Liver (tissue), 3 donors: Measurements from ENCODE around the gene DIO1.

ENCODE experiments used
- ATF3 ChIP-seq: IDR thresholded peaks from 2 replicates; pipeline ENCODE4 v1.6.1; 2016; ENCODE audit warnings: antibody characterized with exemption
- CTCF ChIP-seq: fragments of 150-350 bp; IDR thresholded peaks from 2 replicates; pipeline ENCODE4 v1.5.1; 2017; ENCODE audit warnings: improper control_type of control experiment, low read depth, low read length; ENCODE audit not compliant: missing input control
- EGR1 ChIP-seq, 2 donors: IDR thresholded peaks; 2 replicates each; pipeline ENCODE4 v1.6.1; 2016 to 2018; ENCODE audit warnings: antibody characterized with exemption in 2 of 2, low read depth in 2 of 2
- FOXA1 ChIP-seq: IDR thresholded peaks from 2 replicates; pipeline ENCODE4 v1.6.1; 2016; ENCODE audit warnings: antibody characterized with exemption
- GABPA ChIP-seq, 2 donors: IDR thresholded peaks in 1 of 2; conservative IDR thresholded peaks in 1 of 2; 2 replicates each; pipeline ENCODE4 v1.6.1; 2016; ENCODE audit warnings: antibody characterized with exemption in 2 of 2, mild to moderate bottlenecking in 1 of 2, moderate library complexity in 1 of 2
- MAX ChIP-seq: IDR thresholded peaks from 2 replicates; pipeline ENCODE4 v1.6.1; 2016; ENCODE audit warnings: antibody characterized with exemption
- RAD21 ChIP-seq, 2 donors: IDR thresholded peaks; 2 replicates each; pipeline ENCODE4 v1.6.1; 2016; ENCODE audit warnings: antibody characterized with exemption in 2 of 2, mild to moderate bottlenecking in 2 of 2
- REST ChIP-seq: IDR thresholded peaks from 2 replicates; pipeline ENCODE4 v1.6.1; 2016; ENCODE audit warnings: antibody characterized with exemption, mild to moderate bottlenecking
- SP1 ChIP-seq: IDR thresholded peaks from 2 replicates; pipeline ENCODE4 v1.6.1; 2018; ENCODE audit warnings: antibody characterized with exemption, mild to moderate bottlenecking
- TAF1 ChIP-seq: conservative IDR thresholded peaks from 2 replicates; pipeline ENCODE4 v1.6.1; 2016; ENCODE audit warnings: antibody characterized with exemption, mild to moderate bottlenecking
- ZBTB33 ChIP-seq: IDR thresholded peaks from 2 replicates; pipeline ENCODE4 v1.6.1; 2016; ENCODE audit warnings: antibody characterized with exemption
- donor health status: healthy.
- donor health status: healthy.

- no peak for TF ChIP-seq REST
- no peak for TF ChIP-seq CTCF
- no peak for TF ChIP-seq ZBTB33
- no peak for TF ChIP-seq MAX
- TF ChIP-seq RAD21 (IDR thresholded peaks at IDR 0.05) = no peak
- no peak for TF ChIP-seq TAF1
- TF ChIP-seq SP1 = no peak
- no peak for TF ChIP-seq FOXA1
- TF ChIP-seq EGR1 (IDR thresholded peaks at IDR 0.05; ENCODE audit: low read depth in 2 of 2) = no peak
- TF ChIP-seq GABPA (IDR thresholded peaks at IDR 0.05 in 1 of 2, conservative IDR thresholded peaks at IDR 0.05 in 1 of 2) = no peak
- no peak for TF ChIP-seq ATF3
Measured at GRCh38 chr1:53899708-53900107, 5.7 kb downstream of the DIO1 start.
